ENCODE measurements around the gene KIF4A.

DNA sequence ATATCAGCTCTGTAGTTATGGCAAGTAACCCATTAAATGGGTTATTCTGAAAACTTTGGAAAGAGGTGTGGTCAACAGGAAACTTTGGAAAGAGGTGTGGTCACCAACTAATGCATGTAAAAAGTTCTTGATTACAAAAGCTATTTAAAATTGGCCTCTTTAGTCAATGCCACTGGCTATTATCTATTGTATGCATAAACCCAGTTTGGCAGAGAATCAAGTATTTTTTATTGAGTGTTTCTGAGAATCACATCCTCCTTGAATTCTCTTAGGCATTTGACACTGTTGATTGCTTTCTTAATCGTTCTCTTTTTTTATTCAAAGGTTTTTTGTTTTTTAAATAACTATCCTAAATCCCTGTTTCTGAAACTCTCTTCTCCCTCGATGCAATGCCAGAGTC lies 37.4 kb upstream of the KIF4A start:
- TF ChIP-seq, protein P1, sequence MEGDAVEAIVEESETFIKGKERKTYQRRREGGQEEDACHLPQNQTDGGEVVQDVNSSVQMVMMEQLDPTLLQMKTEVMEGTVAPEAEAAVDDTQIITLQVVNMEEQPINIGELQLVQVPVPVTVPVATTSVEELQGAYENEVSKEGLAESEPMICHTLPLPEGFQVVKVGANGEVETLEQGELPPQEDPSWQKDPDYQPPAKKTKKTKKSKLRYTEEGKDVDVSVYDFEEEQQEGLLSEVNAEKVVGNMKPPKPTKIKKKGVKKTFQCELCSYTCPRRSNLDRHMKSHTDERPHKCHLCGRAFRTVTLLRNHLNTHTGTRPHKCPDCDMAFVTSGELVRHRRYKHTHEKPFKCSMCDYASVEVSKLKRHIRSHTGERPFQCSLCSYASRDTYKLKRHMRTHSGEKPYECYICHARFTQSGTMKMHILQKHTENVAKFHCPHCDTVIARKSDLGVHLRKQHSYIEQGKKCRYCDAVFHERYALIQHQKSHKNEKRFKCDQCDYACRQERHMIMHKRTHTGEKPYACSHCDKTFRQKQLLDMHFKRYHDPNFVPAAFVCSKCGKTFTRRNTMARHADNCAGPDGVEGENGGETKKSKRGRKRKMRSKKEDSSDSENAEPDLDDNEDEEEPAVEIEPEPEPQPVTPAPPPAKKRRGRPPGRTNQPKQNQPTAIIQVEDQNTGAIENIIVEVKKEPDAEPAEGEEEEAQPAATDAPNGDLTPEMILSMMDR (IDR thresholded peaks at IDR 0.05) = no peak
- TF ChIP-seq POLR2A (IDR thresholded peaks at IDR 0.05) = no peak
